Measurements from ENCODE around the gene PSME3IP1. TPM values are rescaled to one million over a fixed set of nuclear protein-coding genes. Genes with fewer than 3 reads are reported as not detected.

PSME3IP1 gene
- total RNA-seq, 2 experiments from 2014 or later = 106 to 113 TPM

- Mint-ChIP-seq H3K9me3 (ENCODE audit: insufficient read depth) (no peaks in the 10 kb centered on the region), H3K36me3 (ENCODE audit: low read depth) (no peaks in the 10 kb centered on the region), H3K27me3 (ENCODE audit: low read depth) (peaks cover 5% of the 10 kb centered on the region), H3K4me3 (peak overlapping the region; percentile 21), H3K4me1 (ENCODE audit: low read depth) (peaks cover 40% of the 10 kb centered on the region), H3K27ac (peak overlapping the region; percentile 73)
- DNase-seq (peak; percentile 40), ATAC-seq (peak; percentile 40)
- CTCF ChIA-PET = interaction anchor here (1.6 to 1.9 kb wide), 2 partner anchors 12 to 81 kb away, joined by 3 to 5 read pairs; partner anchors contain the start of genes CPNE2, PSME3IP1 and RSPRY1
- POLR2A ChIA-PET = no interaction called here
These were observed 81.1 kb downstream of the PSME3IP1 start for GRCh38 chr16:57104706-57105105.

GRCh38 chr16:57102888-57103851 lies 82.7 kb downstream of the PSME3IP1 start:
- ChIA-PET POLR2A (no interaction called here), CTCF (interaction anchor here (0.9 to 1.5 kb wide), 2 partner anchors 10 to 57 kb away, joined by 3 to 7 read pairs; partner anchors contain the start of gene CPNE2)
- no peaks in the 10 kb centered on the region for H3K36me3 Mint-ChIP-seq (ENCODE audit: low read depth)
- peak overlapping the region; percentile 1 for H3K27ac Mint-ChIP-seq
- peaks cover 4% of the 10 kb centered on the region for H3K27me3 Mint-ChIP-seq (ENCODE audit: low read depth)
- H3K4me3 Mint-ChIP-seq = no peak overlapping the region
- ATAC-seq (no peak), DNase-seq (no peak)
- H3K4me1 Mint-ChIP-seq (ENCODE audit: low read depth) = peaks cover 48% of the 10 kb centered on the region
- H3K9me3 Mint-ChIP-seq (ENCODE audit: insufficient read depth) = no peaks in the 10 kb centered on the region

Other genes starting within 250 kb of the PSME3IP1 start
- not detected for gene CETP, start 224.1 kb downstream of the PSME3IP1 start, total RNA-seq
- gene NLRC5, start 196.5 kb downstream of the PSME3IP1 start, total RNA-seq = 100 to 1,000 TPM; 280 to 291 TPM
- 10 to 100 TPM; 11.3 to 12.5 TPM for gene CPNE2, start 93.5 kb downstream of the PSME3IP1 start, total RNA-seq
- 10 to 100 TPM; 30.9 to 35.8 TPM for gene RSPRY1, start 290 bp upstream of the PSME3IP1 start, total RNA-seq
- 10 to 100 TPM; 33.3 to 36.9 TPM for gene ARL2BP, start 59.2 kb upstream of the PSME3IP1 start, total RNA-seq
- gene PLLP, start 98.6 kb upstream of the PSME3IP1 start, total RNA-seq = under 1 TPM; 0.18 to 0.37 TPM
- under 1 TPM; 0.97 to 0.99 TPM for gene CCL22, start 172.7 kb upstream of the PSME3IP1 start, total RNA-seq
- gene CX3CL1, start 186.5 kb upstream of the PSME3IP1 start, total RNA-seq = not detected
- gene CCL17, start 218.7 kb upstream of the PSME3IP1 start, total RNA-seq = under 1 TPM in 1 of 2 experiments, not detected in 1; 0.50 TPM

Measured in activated CD8-positive, alpha-beta T cell treated with anti-CD3 and anti-CD28 coated beads, Interleukin-2, amount 10 ng/mL, durations not matched to agents 7 days and 5 days (primary cell).